ENCODE results near the gene NEMP2. TPM values are rescaled to one million over a fixed set of nuclear protein-coding genes. Genes with fewer than 3 reads are reported as not detected.
"Not testable (repeated sequence)": the region's sequence is repeated elsewhere in the genome, so short reads cannot be mapped to it uniquely, and the experiment has no call there.

The NEMP2 gene
- total RNA-seq, 1 donor from 2014 or later, result 11.9 TPM

DNA sequence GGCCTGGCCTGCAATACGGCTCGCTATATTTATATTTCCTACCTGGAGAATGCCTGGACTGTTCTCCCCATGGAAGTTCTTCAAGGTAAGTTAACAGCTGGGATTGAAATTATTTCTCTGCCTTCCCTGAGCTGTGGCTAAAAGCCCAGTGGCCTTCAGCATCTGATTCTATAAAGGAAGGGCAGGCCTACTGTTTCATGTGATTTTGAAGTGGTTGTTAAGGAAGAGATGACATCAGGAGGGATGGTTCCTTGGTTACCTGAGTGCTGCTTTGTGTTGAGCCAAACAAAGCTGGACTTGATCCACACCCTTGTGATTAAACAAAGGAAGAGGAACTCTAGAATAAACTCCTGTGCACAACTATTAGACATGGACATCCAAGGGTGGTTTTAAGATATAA, 64.8 kb downstream of the NEMP2 start:
- TF ChIP-seq, protein P1, sequence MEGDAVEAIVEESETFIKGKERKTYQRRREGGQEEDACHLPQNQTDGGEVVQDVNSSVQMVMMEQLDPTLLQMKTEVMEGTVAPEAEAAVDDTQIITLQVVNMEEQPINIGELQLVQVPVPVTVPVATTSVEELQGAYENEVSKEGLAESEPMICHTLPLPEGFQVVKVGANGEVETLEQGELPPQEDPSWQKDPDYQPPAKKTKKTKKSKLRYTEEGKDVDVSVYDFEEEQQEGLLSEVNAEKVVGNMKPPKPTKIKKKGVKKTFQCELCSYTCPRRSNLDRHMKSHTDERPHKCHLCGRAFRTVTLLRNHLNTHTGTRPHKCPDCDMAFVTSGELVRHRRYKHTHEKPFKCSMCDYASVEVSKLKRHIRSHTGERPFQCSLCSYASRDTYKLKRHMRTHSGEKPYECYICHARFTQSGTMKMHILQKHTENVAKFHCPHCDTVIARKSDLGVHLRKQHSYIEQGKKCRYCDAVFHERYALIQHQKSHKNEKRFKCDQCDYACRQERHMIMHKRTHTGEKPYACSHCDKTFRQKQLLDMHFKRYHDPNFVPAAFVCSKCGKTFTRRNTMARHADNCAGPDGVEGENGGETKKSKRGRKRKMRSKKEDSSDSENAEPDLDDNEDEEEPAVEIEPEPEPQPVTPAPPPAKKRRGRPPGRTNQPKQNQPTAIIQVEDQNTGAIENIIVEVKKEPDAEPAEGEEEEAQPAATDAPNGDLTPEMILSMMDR (IDR thresholded peaks at IDR 0.05), result no peak
- peak overlapping the region; percentile 82 for H3K27ac Mint-ChIP-seq (ENCODE audit: unreplicated experiment)
- peaks cover 11% of the 10 kb centered on the region for H3K36me3 Mint-ChIP-seq (ENCODE audit: unreplicated experiment)
- H3K4me1 Mint-ChIP-seq (ENCODE audit: unreplicated experiment), result peaks cover 39% of the 10 kb centered on the region
- no peaks in the 10 kb centered on the region for H3K9me3 Mint-ChIP-seq (ENCODE audit: unreplicated experiment)
- H3K4me3 Mint-ChIP-seq (ENCODE audit: unreplicated experiment), result no peak overlapping the region
- no peaks in the 10 kb centered on the region for H3K27me3 Mint-ChIP-seq (ENCODE audit: unreplicated experiment)
- DNase-seq (ENCODE audit: extremely low spot score, unreplicated experiment), result no peak

DNA sequence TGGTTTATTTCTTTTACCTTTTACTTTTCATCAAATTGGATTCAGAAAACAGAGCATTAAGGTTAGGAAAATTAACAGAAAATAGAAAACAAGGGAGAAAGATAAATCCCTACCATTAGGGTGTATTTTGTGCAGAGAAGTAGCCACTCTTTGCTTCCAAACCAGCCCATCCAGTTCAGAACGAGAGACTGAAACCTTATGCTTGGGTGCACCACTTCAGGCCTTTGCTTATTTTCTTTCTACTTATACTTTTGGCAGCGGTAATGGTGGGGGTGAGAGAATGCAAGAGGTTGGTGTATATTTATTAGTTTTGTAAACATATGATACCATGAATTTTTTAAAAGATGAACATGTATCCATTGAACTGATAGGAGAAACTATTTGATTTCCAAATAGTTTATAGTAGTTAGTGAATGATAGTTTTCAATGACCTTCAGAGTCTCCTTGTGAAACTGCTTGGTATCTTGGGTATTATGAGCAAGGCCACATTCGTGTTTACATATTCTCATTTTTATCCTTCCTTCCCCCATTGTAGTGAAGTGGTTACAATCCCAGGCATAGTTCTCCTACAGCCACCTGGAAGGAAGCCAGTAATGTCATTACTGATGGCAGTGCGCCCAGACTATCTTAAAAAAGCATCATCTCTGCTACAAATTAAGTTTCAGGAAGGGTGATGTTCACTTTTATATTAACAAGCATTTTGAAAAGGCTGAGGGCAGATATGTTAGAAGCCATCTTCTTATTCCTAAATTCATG, 65.5 kb downstream of the NEMP2 start:
- H3K4me1 Mint-ChIP-seq (ENCODE audit: unreplicated experiment), result peaks cover 39% of the 10 kb centered on the region
- H3K9me3 Mint-ChIP-seq (ENCODE audit: unreplicated experiment), result no peaks in the 10 kb centered on the region
- H3K4me3 Mint-ChIP-seq (ENCODE audit: unreplicated experiment), result peak overlapping the region; percentile 2
- DNase-seq (ENCODE audit: extremely low spot score, unreplicated experiment), result no peak
- H3K27ac Mint-ChIP-seq (ENCODE audit: unreplicated experiment), result peak overlapping the region; percentile 85
- TF ChIP-seq, protein P1 (IDR thresholded peaks at IDR 0.05), result no peak
- H3K36me3 Mint-ChIP-seq (ENCODE audit: unreplicated experiment), result peaks cover 11% of the 10 kb centered on the region
- H3K27me3 Mint-ChIP-seq (ENCODE audit: unreplicated experiment), result no peaks in the 10 kb centered on the region

DNA sequence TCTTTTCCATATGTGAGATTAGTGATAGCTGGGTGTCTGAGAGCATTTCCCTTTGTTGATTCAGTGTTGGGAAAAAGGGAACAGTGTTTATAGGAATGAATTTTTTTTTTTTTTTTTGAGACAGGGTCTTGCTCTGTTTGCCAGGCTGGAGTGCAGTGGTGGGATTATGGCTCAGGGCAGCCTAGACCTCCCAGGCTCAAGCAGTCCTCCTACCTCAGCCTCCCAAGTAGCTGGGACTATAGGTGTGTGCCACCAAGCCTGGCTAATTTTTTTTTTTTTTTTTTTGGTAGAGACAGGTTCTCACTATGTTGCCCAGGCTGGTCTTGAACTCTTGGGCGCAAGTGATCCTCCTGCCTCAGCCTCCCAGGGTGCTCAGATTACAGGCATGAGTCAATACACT, 66.2 kb downstream of the NEMP2 start:
- Mint-ChIP-seq H3K4me3 (ENCODE audit: unreplicated experiment) (peak overlapping the region; percentile 2), H3K36me3 (ENCODE audit: unreplicated experiment) (peaks cover 11% of the 10 kb centered on the region), H3K4me1 (ENCODE audit: unreplicated experiment) (peaks cover 39% of the 10 kb centered on the region), H3K27ac (ENCODE audit: unreplicated experiment) (peak overlapping the region; percentile 85)
- not testable (repeated sequence) for H3K9me3 Mint-ChIP-seq (ENCODE audit: unreplicated experiment); H3K27me3 Mint-ChIP-seq (ENCODE audit: unreplicated experiment); DNase-seq (ENCODE audit: extremely low spot score, unreplicated experiment)

DNA sequence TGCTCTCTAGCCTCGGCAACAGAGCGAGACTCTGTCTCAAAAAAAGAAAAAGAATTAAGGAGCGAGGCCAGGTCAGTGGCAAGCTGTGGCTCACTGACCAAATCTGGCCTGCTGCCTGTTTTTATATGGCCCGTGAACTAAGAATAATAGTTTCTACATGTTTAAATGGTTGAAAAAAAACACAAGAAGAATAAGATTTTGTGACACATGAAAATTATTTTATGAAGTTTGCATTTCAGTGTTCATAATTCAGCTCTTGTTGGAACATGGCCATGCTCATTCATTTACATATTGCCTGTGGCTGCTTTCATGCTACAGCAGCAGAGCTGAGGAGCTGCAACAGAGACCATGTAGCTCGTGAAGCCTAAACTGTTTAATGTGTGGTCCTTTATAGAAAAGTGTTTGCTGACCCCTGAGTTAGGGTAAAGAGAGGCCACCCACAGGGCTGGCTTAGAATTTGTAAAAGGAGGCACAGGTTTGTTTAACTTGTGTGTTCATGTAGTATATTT, 66.9 kb downstream of the NEMP2 start:
- H3K27ac Mint-ChIP-seq (ENCODE audit: unreplicated experiment), result peak overlapping the region; percentile 85

DNA sequence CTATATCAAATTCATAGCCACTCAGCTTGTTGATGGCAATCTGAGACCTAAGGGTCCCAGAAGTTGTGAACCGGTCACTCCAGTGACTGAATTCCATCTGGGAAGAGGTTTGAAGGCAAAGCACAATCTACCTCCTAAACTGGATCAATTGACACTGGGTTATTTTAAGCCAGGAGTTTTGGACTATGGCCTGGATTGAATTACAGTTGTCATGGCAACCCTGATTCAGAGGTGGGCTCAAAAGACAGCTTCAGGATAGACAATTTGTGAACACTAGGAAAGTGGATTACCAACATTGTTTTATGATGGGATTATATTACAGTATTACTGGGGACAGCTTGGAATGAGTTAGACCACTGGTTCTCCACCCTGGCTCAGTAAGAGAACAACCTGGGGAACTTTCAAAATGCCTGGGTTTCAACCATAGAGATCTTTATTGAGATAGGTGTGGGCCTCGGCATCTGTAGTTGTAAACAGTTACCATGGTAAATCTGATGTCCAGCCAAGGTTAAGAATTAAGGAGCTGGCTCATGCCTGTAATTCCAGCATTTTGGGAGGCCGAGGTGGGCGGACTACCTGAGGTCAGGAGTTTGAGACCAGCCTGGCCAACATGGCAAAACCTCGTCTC, 67.6 kb downstream of the NEMP2 start:
- peak overlapping the region; percentile 14 for H3K4me3 Mint-ChIP-seq (ENCODE audit: unreplicated experiment)
- TF ChIP-seq, protein P1 (IDR thresholded peaks at IDR 0.05), result no peak
- H3K9me3 Mint-ChIP-seq (ENCODE audit: unreplicated experiment), result no peaks in the 10 kb centered on the region
- no peak for DNase-seq (ENCODE audit: extremely low spot score, unreplicated experiment)
- no peaks in the 10 kb centered on the region for H3K36me3 Mint-ChIP-seq (ENCODE audit: unreplicated experiment)
- H3K27me3 Mint-ChIP-seq (ENCODE audit: unreplicated experiment), result no peaks in the 10 kb centered on the region
- H3K27ac Mint-ChIP-seq (ENCODE audit: unreplicated experiment), result peak overlapping the region; percentile 85
- peaks cover 39% of the 10 kb centered on the region for H3K4me1 Mint-ChIP-seq (ENCODE audit: unreplicated experiment)

More for the DNA sequence above, 66.9 kb downstream of the NEMP2 start:
- Mint-ChIP-seq H3K9me3 (ENCODE audit: unreplicated experiment) (no peaks in the 10 kb centered on the region), H3K4me3 (ENCODE audit: unreplicated experiment) (peak overlapping the region; percentile 19), H3K27me3 (ENCODE audit: unreplicated experiment) (no peaks in the 10 kb centered on the region), H3K36me3 (ENCODE audit: unreplicated experiment) (peaks cover 7% of the 10 kb centered on the region), H3K4me1 (ENCODE audit: unreplicated experiment) (peaks cover 39% of the 10 kb centered on the region)
- no peak for DNase-seq (ENCODE audit: extremely low spot score, unreplicated experiment)
- TF ChIP-seq, protein P1 (IDR thresholded peaks at IDR 0.05), result no peak
